Loucy (cell line): Measurements from ENCODE around the gene LHCGR.

Experiments used
- H2AFZ ChIP-seq: fragments of 200-600 bp; sonication (generic); 2 replicates; pipeline ENCODE4 v1.6.0; 2016; ENCODE audit warnings: antibody characterized with exemption, mild to moderate bottlenecking, low read length, moderate library complexity
- H3F3A ChIP-seq: fragments of 200-600 bp; 2 replicates; pipeline ENCODE4 v1.6.0; 2016; ENCODE audit warnings: antibody characterized with exemption, low read depth, mild to moderate bottlenecking
- H3K27me3 ChIP-seq: fragments of 200-600 bp; sonication (generic); 2 replicates; pipeline ENCODE4 v1.6.1; 2014; ENCODE audit warnings: low read length, mild to moderate bottlenecking; ENCODE audit not compliant: insufficient read depth, poor library complexity, severe bottlenecking
- H3K36me3 ChIP-seq: fragments of 200-600 bp; sonication (generic); 2 replicates; pipeline ENCODE4 v1.6.1; 2016; ENCODE audit warnings: low read length; ENCODE audit not compliant: insufficient read depth
- H3K4me1 ChIP-seq: fragments of 200-600 bp; sonication (generic); 2 replicates; pipeline ENCODE4 v1.5.1; 2014; ENCODE audit warnings: low read length, mild to moderate bottlenecking; ENCODE audit not compliant: insufficient read depth, poor library complexity, severe bottlenecking
- H3K4me2 ChIP-seq: fragments of 200-600 bp; sonication (generic); 2 replicates; pipeline ENCODE4 v1.6.0; 2014; ENCODE audit warnings: antibody characterized with exemption, low read length, low read depth, mild to moderate bottlenecking; ENCODE audit not compliant: poor library complexity, severe bottlenecking
- H3K4me3 ChIP-seq: fragments of 200-600 bp; sonication (generic); 2 replicates; pipeline ENCODE4 v1.5.1; 2014; ENCODE audit warnings: low read length, mild to moderate bottlenecking, mixed read lengths; ENCODE audit not compliant: poor library complexity, severe bottlenecking
- H3K79me2 ChIP-seq: fragments of 200-600 bp; sonication (generic); 2 replicates; pipeline ENCODE4 v1.6.1; 2014; ENCODE audit warnings: low read length; ENCODE audit not compliant: insufficient read depth
- H3K9ac ChIP-seq: fragments of 200-600 bp; sonication (generic); 2 replicates; pipeline ENCODE4 v1.6.0; 2014; ENCODE audit warnings: mild to moderate bottlenecking, low read depth, low read length, moderate library complexity; ENCODE audit not compliant: poor library complexity, severe bottlenecking
- H3K9me2 ChIP-seq: fragments of 200-600 bp; sonication (generic); replicated peaks from 2 replicates; pipeline ENCODE4 v1.6.1; 2016; ENCODE audit warnings: low read depth, low read length, mixed read lengths
- H3K9me3 ChIP-seq: fragments of 200-600 bp; sonication (generic); 2 replicates; pipeline ENCODE4 v1.6.1; 2014; ENCODE audit warnings: mild to moderate bottlenecking, antibody characterized with exemption, low read length, low read depth; ENCODE audit not compliant: insufficient read depth
- H4K20me1 ChIP-seq: fragments of 200-600 bp; sonication (generic); 2 replicates; pipeline ENCODE4 v1.6.0; 2014; ENCODE audit warnings: antibody characterized with exemption, low read length, mild to moderate bottlenecking; ENCODE audit not compliant: insufficient read depth, poor library complexity, severe bottlenecking
- EZH2phosphoT487 ChIP-seq: fragments of 200-600 bp; IDR thresholded peaks from 2 replicates; pipeline ENCODE4 v1.6.1; 2018; ENCODE audit warnings: antibody characterized with exemption, mild to moderate bottlenecking, moderate library complexity, borderline replicate concordance
- TF ChIP-seq, protein P1 (sequence below): fragments of 200-600 bp; sonication (generic); conservative IDR thresholded peaks from 2 replicates; pipeline ENCODE4 v1.5.1; 2014; ENCODE audit warnings: mild to moderate bottlenecking, antibody characterized with exemption, low read length

The LHCGR gene

DNA sequence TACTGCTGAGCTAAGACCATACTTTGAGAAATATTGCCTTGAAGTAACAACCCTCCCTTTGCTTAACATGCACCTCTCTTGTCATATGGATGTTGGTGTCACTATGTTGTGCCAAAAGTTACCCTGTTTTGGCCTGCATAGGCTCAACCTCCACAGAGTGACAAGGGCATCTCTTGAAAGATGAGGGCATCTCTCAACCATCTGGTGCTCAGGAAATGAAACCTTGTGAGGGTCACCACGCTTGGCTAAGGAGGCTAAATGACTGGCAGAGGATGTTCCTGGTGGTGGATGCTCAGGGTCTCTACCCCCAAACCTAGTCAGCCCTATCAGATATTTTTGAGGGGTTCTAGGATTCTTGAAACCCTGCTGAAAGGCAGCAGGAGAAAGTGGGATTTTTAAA is 2.3 kb downstream of the LHCGR start:
- no peaks in the 10 kb centered on the region for H3K27me3 ChIP-seq
- no peaks in the 10 kb centered on the region for H3F3A ChIP-seq
- no peak overlapping the region for H3K9ac ChIP-seq
- no peak overlapping the region for H2AFZ ChIP-seq
- no peaks in the 10 kb centered on the region for H3K79me2 ChIP-seq
- no peaks in the 10 kb centered on the region for H3K4me1 ChIP-seq
- H3K9me2 ChIP-seq, result no peaks in the 10 kb centered on the region
- TF ChIP-seq, protein P1, sequence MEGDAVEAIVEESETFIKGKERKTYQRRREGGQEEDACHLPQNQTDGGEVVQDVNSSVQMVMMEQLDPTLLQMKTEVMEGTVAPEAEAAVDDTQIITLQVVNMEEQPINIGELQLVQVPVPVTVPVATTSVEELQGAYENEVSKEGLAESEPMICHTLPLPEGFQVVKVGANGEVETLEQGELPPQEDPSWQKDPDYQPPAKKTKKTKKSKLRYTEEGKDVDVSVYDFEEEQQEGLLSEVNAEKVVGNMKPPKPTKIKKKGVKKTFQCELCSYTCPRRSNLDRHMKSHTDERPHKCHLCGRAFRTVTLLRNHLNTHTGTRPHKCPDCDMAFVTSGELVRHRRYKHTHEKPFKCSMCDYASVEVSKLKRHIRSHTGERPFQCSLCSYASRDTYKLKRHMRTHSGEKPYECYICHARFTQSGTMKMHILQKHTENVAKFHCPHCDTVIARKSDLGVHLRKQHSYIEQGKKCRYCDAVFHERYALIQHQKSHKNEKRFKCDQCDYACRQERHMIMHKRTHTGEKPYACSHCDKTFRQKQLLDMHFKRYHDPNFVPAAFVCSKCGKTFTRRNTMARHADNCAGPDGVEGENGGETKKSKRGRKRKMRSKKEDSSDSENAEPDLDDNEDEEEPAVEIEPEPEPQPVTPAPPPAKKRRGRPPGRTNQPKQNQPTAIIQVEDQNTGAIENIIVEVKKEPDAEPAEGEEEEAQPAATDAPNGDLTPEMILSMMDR, result no peak
- TF ChIP-seq EZH2phosphoT487, result no peak
- no peak overlapping the region for H3K4me3 ChIP-seq
- H3K36me3 ChIP-seq, result no peaks in the 10 kb centered on the region
- no peaks in the 10 kb centered on the region for H4K20me1 ChIP-seq
- no peak overlapping the region for H3K4me2 ChIP-seq
- no peaks in the 10 kb centered on the region for H3K9me3 ChIP-seq

DNA sequence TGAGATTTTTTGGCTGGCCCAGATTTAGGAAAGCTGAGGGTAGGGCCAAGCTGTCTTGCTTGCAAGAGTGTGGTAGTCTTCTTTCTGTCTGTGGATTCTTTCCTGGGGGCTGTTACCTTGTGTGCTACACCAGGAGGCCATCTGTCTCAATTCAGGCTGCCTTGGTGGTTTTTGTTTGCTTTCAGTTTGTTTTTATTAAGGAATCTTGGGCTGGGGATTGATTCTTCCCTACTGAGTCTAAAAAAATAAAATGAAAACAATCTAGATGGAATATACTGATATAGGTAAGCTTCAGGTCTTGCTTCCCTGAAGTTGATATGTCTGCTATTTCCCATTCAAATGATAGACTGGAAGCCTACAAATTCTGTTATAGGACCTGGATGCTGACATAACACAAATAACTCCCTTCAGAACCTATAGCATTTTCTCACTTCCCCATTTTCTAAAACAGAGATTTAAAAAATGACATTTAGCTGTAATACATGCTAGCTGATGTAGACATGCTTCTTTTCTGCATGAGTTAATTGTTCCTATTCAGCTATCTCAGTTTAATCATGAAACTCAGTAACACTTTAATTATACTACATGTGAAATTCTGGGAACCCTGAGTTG is 5.3 kb downstream of the LHCGR start:
- Histone ChIP-seq H3K27me3 (no peaks in the 10 kb centered on the region), H3F3A (no peaks in the 10 kb centered on the region), H2AFZ (no peak overlapping the region), H4K20me1 (no peaks in the 10 kb centered on the region), H3K36me3 (no peaks in the 10 kb centered on the region), H3K79me2 (no peaks in the 10 kb centered on the region), H3K4me2 (no peak overlapping the region), H3K9me2 (no peaks in the 10 kb centered on the region), H3K9ac (no peak overlapping the region), H3K9me3 (no peaks in the 10 kb centered on the region), H3K4me3 (no peak overlapping the region), H3K4me1 (no peaks in the 10 kb centered on the region)
- no peak for TF ChIP-seq EZH2phosphoT487
- TF ChIP-seq, protein P1, result no peak

DNA sequence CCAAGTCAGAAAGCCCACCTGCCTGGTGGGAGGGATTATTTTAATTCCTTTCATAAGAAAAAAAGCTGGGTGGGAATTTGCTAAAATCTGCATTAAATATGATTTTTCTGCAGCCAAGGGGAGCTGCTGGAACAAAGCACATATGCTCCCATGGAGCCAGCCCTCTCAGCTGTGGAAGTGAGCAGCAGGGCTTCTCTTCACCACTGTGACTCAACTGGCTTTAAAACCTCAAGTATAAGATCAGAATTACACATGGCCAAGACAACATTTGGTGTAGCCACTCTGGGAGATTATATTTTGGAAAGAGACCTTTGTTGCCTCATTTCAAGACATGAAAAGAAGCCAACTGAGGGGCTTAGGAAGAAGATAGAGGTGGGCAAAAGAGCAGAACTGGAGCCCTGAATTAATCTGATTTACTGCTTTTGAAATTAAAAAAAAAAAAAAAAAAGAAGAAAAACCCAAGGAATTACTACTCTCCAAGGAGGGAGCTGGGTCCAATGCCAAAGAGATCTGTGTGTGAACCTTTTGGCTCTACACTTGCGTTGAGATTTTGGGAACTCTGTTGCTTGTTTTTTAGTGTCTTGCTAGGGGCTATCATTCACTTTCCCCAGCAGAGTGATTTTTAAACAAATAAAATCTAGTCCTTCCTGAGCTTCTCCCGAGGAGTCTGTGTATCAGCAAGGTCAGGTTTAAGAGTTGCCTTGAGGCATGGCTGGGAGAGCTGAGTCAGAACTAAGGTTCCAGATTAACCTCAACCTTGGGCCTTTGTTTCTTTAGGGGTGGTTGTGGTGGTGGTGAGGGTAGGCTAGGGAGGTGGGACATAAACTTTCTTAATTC is 6.0 kb downstream of the LHCGR start:
- no peaks in the 10 kb centered on the region for H3K9me2 ChIP-seq
- no peak overlapping the region for H3K4me2 ChIP-seq
- no peak overlapping the region for H3K9ac ChIP-seq
- TF ChIP-seq EZH2phosphoT487, result no peak
- TF ChIP-seq, protein P1, result no peak
- no peak overlapping the region for H2AFZ ChIP-seq
- H3K4me1 ChIP-seq, result no peaks in the 10 kb centered on the region
- no peaks in the 10 kb centered on the region for H3K36me3 ChIP-seq
- no peaks in the 10 kb centered on the region for H3F3A ChIP-seq
- H3K27me3 ChIP-seq, result no peaks in the 10 kb centered on the region
- no peaks in the 10 kb centered on the region for H3K9me3 ChIP-seq
- no peaks in the 10 kb centered on the region for H3K79me2 ChIP-seq
- no peaks in the 10 kb centered on the region for H4K20me1 ChIP-seq
- H3K4me3 ChIP-seq, result no peak overlapping the region
